T-helper 1 cell (primary cell): ENCODE measurements around the gene LRBA.

Source experiments
- DNase-seq, 5 donors: peaks; one replicate each; pipeline ENCODE4 v3.0.0-alpha.2; 2012 to 2020

Gene LRBA

GRCh38 chr4:150310159-150310895 is 704.8 kb downstream of the LRBA start:
- no peak for DNase-seq

GRCh38 chr4:150308824-150309472 is 706.1 kb downstream of the LRBA start:
- no peak for DNase-seq

GRCh38 chr4:150306719-150307118 is 708.4 kb downstream of the LRBA start:
- DNase-seq = no peak

- no peak for DNase-seq
These were observed 709.1 kb downstream of the LRBA start for GRCh38 chr4:150305995-150306394.

GRCh38 chr4:150302553-150302952 is 712.5 kb downstream of the LRBA start:
- DNase-seq = peak in 1 of 5 donors; percentile 47

- no peak for DNase-seq
These were observed 715.3 kb downstream of the LRBA start for GRCh38 chr4:150299816-150300215.

- DNase-seq = peak in 2 of 5 donors; percentile 2 to 33
These were observed 717.1 kb downstream of the LRBA start for GRCh38 chr4:150297861-150298474.

- no peak for DNase-seq
These were observed 725.2 kb downstream of the LRBA start for GRCh38 chr4:150289881-150290280.

GRCh38 chr4:150289198-150289597 is 725.9 kb downstream of the LRBA start:
- DNase-seq = no peak

GRCh38 chr4:150286656-150287055 is 728.4 kb downstream of the LRBA start:
- DNase-seq = no peak

- DNase-seq = no peak
These were observed 731.4 kb downstream of the LRBA start for GRCh38 chr4:150283689-150284088.

- DNase-seq = no peak
These were observed 734.1 kb downstream of the LRBA start for GRCh38 chr4:150280975-150281374.

- no peak for DNase-seq
These were observed 734.8 kb downstream of the LRBA start for GRCh38 chr4:150280081-150280895.

GRCh38 chr4:150278206-150278605 is 736.9 kb downstream of the LRBA start:
- DNase-seq = no peak

- no peak for DNase-seq
These were observed 746.6 kb downstream of the LRBA start for GRCh38 chr4:150268444-150268843.

- DNase-seq = no peak
These were observed 749.3 kb downstream of the LRBA start for GRCh38 chr4:150265806-150266205.

GRCh38 chr4:150264595-150265161 is 750.4 kb downstream of the LRBA start:
- no peak for DNase-seq

GRCh38 chr4:150262611-150263010 is 752.5 kb downstream of the LRBA start:
- DNase-seq = no peak

GRCh38 chr4:150261571-150261970 is 753.5 kb downstream of the LRBA start:
- no peak for DNase-seq

- no peak for DNase-seq
These were observed 755.1 kb downstream of the LRBA start for GRCh38 chr4:150259861-150260567.

GRCh38 chr4:150258569-150258968 is 756.5 kb downstream of the LRBA start:
- no peak for DNase-seq
